GM18526 (cell line): ENCODE measurements around the gene HPGD.

Source experiments
- POLR2A ChIP-seq: IDR thresholded peaks from 3 replicates; pipeline ENCODE4 v1.6.1; 2011; ENCODE audit not compliant: insufficient read length; ENCODE audit errors: extremely low read depth

HPGD gene

GRCh38 chr4:174454815-174455473 lies 67.3 kb downstream of the HPGD start:
- TF ChIP-seq POLR2A, result no peak

- TF ChIP-seq POLR2A, result no peak
These were observed 70.5 kb downstream of the HPGD start for GRCh38 chr4:174451718-174452296.

DNA sequence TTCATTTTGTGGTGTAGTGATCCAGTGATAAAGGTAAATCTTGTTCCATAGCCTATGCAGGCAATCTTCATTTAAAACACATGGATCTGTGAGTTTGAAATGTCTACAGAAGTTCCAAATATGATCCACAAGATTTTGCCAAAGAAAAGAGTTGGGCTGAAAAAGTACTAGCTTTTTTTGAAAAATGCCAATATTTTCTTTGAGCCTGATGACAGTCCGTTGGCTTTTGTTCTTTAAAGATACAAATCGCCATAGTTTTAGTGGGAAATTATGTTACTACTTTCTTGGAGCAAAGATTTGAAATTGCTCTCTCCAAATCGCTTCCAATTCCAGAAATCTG lies 71.5 kb downstream of the HPGD start:
- no peak for TF ChIP-seq POLR2A

DNA sequence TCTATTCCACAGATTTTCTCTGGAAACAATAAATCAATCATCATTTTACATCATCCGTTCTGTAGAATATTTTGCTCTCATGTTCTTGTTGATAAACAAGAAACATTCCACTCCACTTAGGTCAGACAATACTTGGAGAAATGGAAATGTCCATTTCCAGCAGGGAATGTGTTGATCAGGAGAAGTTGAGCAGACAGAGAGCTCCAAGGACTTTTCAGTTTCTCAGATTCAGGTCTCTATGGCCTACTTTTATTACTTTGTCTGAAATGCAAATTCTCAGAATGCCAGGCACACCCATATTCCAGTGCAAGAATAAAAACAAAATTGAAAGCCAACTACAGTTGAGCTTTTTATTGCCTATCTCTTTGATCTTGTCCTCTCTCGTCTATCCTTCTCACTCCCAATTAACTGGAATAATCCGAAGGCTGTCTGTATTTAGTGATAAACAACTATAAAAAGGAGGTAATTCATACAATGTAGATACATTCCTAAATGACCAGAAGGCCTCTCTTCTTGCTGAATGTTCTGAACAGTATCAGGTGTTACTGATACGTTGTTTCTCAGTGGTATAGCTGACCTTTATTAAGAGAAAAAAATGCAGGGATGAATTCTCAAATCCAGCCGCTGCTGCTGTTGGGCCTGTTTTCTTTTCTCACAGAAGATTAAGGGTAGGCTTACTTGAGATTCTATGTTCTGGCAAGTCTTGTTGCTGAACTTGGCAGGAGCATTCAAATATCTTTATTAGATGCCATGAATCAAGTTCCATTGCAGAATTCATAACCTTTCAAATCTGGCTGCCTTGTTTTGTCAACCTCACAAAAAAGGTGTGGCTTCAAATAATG lies 72.1 kb downstream of the HPGD start:
- no peak for TF ChIP-seq POLR2A

DNA sequence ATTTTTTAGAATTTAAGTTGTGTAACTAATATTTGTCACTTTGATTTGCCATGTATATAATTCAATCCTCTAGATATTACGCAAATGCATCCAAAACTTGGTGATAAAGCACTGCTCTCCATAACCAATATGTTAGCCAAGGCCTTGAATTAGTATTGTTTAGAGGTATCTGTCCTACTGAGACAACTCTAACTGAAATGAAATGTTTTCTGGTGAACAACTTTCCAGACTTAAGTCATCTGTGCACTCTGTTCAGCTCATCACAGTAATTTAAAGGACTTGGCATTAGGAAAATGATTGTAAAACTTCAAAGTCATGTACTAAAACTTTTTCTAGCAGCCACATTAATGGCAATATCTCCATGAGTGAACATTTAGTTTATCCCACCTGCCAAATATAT lies 73.1 kb downstream of the HPGD start:
- TF ChIP-seq POLR2A, result no peak

DNA sequence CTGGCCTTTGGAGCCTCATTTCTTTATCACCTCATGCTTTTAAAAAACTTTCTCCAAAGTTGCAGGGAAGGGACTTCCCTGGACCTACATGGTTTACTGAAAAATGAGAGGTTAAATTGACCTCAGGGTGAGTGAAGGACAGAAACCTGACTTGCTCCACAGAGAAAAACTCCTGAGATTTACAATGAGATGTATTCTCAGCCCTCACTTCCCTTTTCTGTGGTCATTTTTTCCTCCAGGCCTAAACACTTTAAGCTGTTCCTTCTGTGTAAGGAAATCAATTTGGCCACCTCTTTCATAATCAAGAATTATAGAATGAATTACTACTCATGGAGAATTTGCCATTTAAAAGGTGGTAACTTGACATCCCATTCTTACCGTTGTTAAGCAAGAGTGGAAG lies 77.9 kb downstream of the HPGD start:
- no peak for TF ChIP-seq POLR2A
